Measurements from ENCODE around the gene NCOA4. TPM values are rescaled to one million over a fixed set of nuclear protein-coding genes. Genes with fewer than 3 reads are reported as not detected.
"Not testable (repeated sequence)": the region's sequence is repeated elsewhere in the genome, so short reads cannot be mapped to it uniquely, and the experiment has no call there.

The NCOA4 gene
- total and polyA plus RNA-seq, 9 donors, result 52.8 to 172 (median 89.4) TPM

DNA sequence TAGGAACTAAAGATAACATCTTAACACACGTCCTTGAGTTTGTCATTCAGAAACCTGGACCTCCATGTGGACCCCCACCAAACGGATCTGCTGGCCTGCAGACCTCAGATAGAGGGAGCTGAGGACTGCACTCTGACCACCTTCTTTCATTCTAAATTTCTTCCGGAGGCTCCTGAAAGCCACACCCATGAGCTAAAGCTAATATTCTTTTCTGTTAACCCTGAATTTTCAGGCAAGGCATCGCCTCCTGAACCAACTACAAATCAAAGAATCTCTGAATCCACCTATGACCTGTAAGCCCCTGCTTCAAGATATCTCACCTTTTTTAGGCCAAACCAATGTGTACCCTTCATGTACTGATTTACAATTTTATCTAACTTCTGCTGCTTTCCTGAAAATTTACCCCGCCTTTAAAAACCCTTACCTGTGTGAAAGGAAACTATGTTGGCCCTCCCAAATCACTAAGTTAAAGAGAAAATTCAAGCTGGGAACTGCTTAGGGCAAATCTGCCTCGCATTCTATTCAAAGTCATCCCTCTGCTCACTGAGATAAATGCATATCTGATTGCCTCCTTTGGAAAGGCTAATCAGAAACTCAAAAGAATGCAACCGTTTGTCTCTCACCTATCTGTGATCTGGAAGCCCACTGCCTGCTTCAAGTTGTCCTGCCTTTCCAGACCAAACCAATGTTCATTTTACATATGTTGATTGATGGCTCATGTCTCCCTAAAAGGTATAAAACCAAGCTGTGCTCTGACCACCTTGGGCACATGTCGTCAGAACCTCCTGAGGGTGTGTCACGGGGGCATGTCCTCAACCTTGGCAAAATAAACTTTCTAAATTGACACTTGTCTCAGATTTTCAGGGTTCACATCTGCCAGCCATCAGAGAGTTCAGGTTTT lies 23.4 kb upstream of the NCOA4 start:
- no peaks in the 10 kb centered on the region for H3K9me3 ChIP-seq
- H3K4me3 ChIP-seq, result no peak overlapping the region
- intact Hi-C loops (cut with DNase I), result no loop called here
- no peak for TF ChIP-seq CTCF (IDR thresholded peaks at IDR 0.05)
- TF ChIP-seq POLR2A (IDR thresholded peaks at IDR 0.05), result no peak
- TF ChIP-seq EP300 (IDR thresholded peaks at IDR 0.05), result no peak
- H3K27ac ChIP-seq, result no peak overlapping the region
- no peaks in the 10 kb centered on the region for H3K27me3 ChIP-seq
- no peaks in the 10 kb centered on the region for H3K36me3 ChIP-seq
- 56 to 59% (median 57%) methylated on average over 9 of the region's 9 CpGs for WGBS, 3 donors
- DNase-seq, result no peak
- no peaks in the 10 kb centered on the region for H3K4me1 ChIP-seq (ENCODE audit: insufficient read depth)

- DNase-seq, result no peak
These were observed 22.5 kb upstream of the NCOA4 start for GRCh38 chr10:46052791-46053375.

GRCh38 chr10:46052057-46052790 lies 21.8 kb upstream of the NCOA4 start:
- TF ChIP-seq POLR2A (IDR thresholded peaks at IDR 0.05), result no peak
- TF ChIP-seq CTCF (IDR thresholded peaks at IDR 0.05), result no peak
- no peak for TF ChIP-seq EP300 (IDR thresholded peaks at IDR 0.05)
- H3K4me1 ChIP-seq (ENCODE audit: insufficient read depth), result no peaks in the 10 kb centered on the region
- no peak overlapping the region for H3K4me3 ChIP-seq
- intact Hi-C loops (cut with DNase I), result no loop called here
- no peak for DNase-seq
- WGBS, 3 donors, result 54 to 65% (median 62%) methylated on average over 7 of the region's 7 CpGs
- H3K27ac ChIP-seq, result no peak overlapping the region
- H3K9me3 ChIP-seq, result no peaks in the 10 kb centered on the region
- H3K27me3 ChIP-seq, result no peaks in the 10 kb centered on the region
- H3K36me3 ChIP-seq, result no peaks in the 10 kb centered on the region

More at GRCh38 chr10:46052791-46053375, 22.5 kb upstream of the NCOA4 start:
- Histone ChIP-seq H3K9me3 (no peaks in the 10 kb centered on the region), H3K36me3 (no peaks in the 10 kb centered on the region), H3K4me3 (no peak overlapping the region), H3K27ac (no peak overlapping the region), H3K27me3 (no peaks in the 10 kb centered on the region), H3K4me1 (ENCODE audit: insufficient read depth) (no peaks in the 10 kb centered on the region)
- TF ChIP-seq CTCF (IDR thresholded peaks at IDR 0.05) (no peak), EP300 (IDR thresholded peaks at IDR 0.05) (no peak), POLR2A (IDR thresholded peaks at IDR 0.05) (no peak)
- intact Hi-C loops (cut with DNase I), result no loop called here
- WGBS, 3 donors, result 84 to 89% (median 88%) methylated on average over 6 of the region's 6 CpGs

GRCh38 chr10:46050941-46051623 lies 20.7 kb upstream of the NCOA4 start:
- intact Hi-C loops (cut with DNase I), result no loop called here
- no peaks in the 10 kb centered on the region for H3K4me1 ChIP-seq (ENCODE audit: insufficient read depth)

GRCh38 chr10:46049497-46049831 lies 19.0 kb upstream of the NCOA4 start:
- H3K4me3 ChIP-seq; H3K27me3 ChIP-seq; H3K36me3 ChIP-seq; intact Hi-C loops (cut with DNase I); H3K27ac ChIP-seq; H3K9me3 ChIP-seq; H3K4me1 ChIP-seq (ENCODE audit: insufficient read depth); DNase-seq: not testable (repeated sequence)
- 91 to 97% (median 94%) methylated on average over 11 of the region's 11 CpGs for WGBS, 3 donors

More at GRCh38 chr10:46050941-46051623, 20.7 kb upstream of the NCOA4 start:
- Histone ChIP-seq H3K27me3 (no peaks in the 10 kb centered on the region), H3K9me3 (no peaks in the 10 kb centered on the region), H3K27ac (no peak overlapping the region), H3K4me3 (no peak overlapping the region), H3K36me3 (no peaks in the 10 kb centered on the region)
- DNase-seq, result no peak
- no peak for TF ChIP-seq POLR2A (IDR thresholded peaks at IDR 0.05)
- no peak for TF ChIP-seq CTCF (IDR thresholded peaks at IDR 0.05)
- TF ChIP-seq EP300 (IDR thresholded peaks at IDR 0.05), result no peak
- 37 to 65% (median 63%) methylated on average over 11 of the region's 11 CpGs for WGBS, 3 donors

All from ovary (tissue), 9 donors.